A673 (cell line): ENCODE measurements around the gene TF. TPM values are rescaled to one million over a fixed set of nuclear protein-coding genes. Genes with fewer than 3 reads are reported as not detected.

Experiments used
- BruUV-seq: library from RNA; stranded (reverse); fragments of 400-500 nt; replicated peaks from 2 replicates; lab custom pipeline; 2021; lab: Mats Ljungman, UMichigan
- CTCF ChIA-PET: fragments of 300-600 bp; sonication (Branson Sonifier 250); formaldehyde crosslinking; loops from one replicate; lab custom pipeline; 2022; ENCODE audit warnings: antibody characterized with exemption; lab: Charles Lee
- POLR2A ChIA-PET: fragments of 300-600 bp; sonication (Branson Sonifier 250); formaldehyde crosslinking; loops from one replicate; lab custom pipeline; 2022; ENCODE audit warnings: antibody characterized with exemption; ENCODE audit not compliant: low non-redundant PET; lab: Charles Lee
- DNase-seq: peaks from one replicate; pipeline ENCODE4 v3.0.0-alpha.2; 2015; ENCODE audit warnings: low spot score
- H3K27ac ChIP-seq: fragments of 200-600 bp; sonication (generic); 2 replicates; pipeline ENCODE4 v1.5.1; 2016; ENCODE audit warnings: mixed run types, low read depth, mild to moderate bottlenecking, mixed read lengths, antibody characterized with exemption, low read length; ENCODE audit not compliant: poor library complexity, severe bottlenecking
- H3K27me3 ChIP-seq: fragments of 200-600 bp; sonication (generic); replicated peaks from 2 replicates; pipeline ENCODE4 v1.6.1; 2017; ENCODE audit warnings: mixed run types, low read depth, mild to moderate bottlenecking, mixed read lengths, antibody characterized with exemption, low read length; ENCODE audit not compliant: insufficient read depth, poor library complexity
- H3K36me3 ChIP-seq: fragments of 200-600 bp; sonication (generic); 2 replicates; pipeline ENCODE4 v1.6.1; 2016; ENCODE audit warnings: mixed run types, mild to moderate bottlenecking, mixed read lengths, antibody characterized with exemption, low read length; ENCODE audit not compliant: insufficient read depth, poor library complexity, severe bottlenecking
- H3K4me1 ChIP-seq: fragments of 200-600 bp; sonication (generic); 2 replicates; pipeline ENCODE4 v1.6.1; 2017; ENCODE audit warnings: mixed run types, mild to moderate bottlenecking, mixed read lengths, antibody characterized with exemption, low read length; ENCODE audit not compliant: insufficient read depth, poor library complexity, severe bottlenecking
- H3K4me3 ChIP-seq: fragments of 200-600 bp; sonication (generic); 2 replicates; pipeline ENCODE4 v1.5.1; 2016; ENCODE audit warnings: low read depth, mixed run types, mild to moderate bottlenecking, mixed read lengths, low read length; ENCODE audit not compliant: poor library complexity, severe bottlenecking
- H3K9me3 ChIP-seq: fragments of 200-600 bp; sonication (generic); 2 replicates; pipeline ENCODE4 v1.6.1; 2016; ENCODE audit warnings: mixed run types, low read depth, mild to moderate bottlenecking, mixed read lengths, antibody characterized with exemption, low read length; ENCODE audit not compliant: poor library complexity, severe bottlenecking
- EZH2 ChIP-seq: fragments of 200-600 bp; sonication (generic); IDR thresholded peaks from 2 replicates; pipeline ENCODE4 v1.6.1; 2017; ENCODE audit warnings: borderline replicate concordance, low read depth, mild to moderate bottlenecking, mixed read lengths, antibody characterized with exemption, low read length; ENCODE audit not compliant: poor library complexity, severe bottlenecking
- intact Hi-C: fragments of 100-400 bp; cut with micrococcal nuclease; formaldehyde crosslinking; loops from one replicate; pipeline ENCODE4 v1.10.0; 2022; ENCODE audit not compliant: unreplicated experiment
- total RNA-seq: library from RNA; stranded (reverse); gene quantifications from 2 replicates; pipeline ENCODE4 v1.2.3, GENCODE V29; 2021
- TF ChIP-seq, protein P1 (sequence below): fragments of 300-800, 200-600 bp; sonication (generic); conservative IDR thresholded peaks from 2 replicates; pipeline ENCODE4 v1.5.1; 2017; ENCODE audit warnings: low read depth, mild to moderate bottlenecking, antibody characterized with exemption, low read length, moderate library complexity, mixed read lengths

TF gene
- total RNA-seq, 1 experiment from 2014 or later = 0.11 TPM

GRCh38 chr3:133821767-133822638 lies 75.8 kb downstream of the TF start:
- no peak for DNase-seq
- H3K27me3 ChIP-seq = no peaks in the 10 kb centered on the region
- H3K4me1 ChIP-seq = no peaks in the 10 kb centered on the region
- CTCF ChIA-PET = no interaction called here
- H3K27ac ChIP-seq = no peak overlapping the region
- BruUV-seq = no TSS peak
- TF ChIP-seq, protein P1, sequence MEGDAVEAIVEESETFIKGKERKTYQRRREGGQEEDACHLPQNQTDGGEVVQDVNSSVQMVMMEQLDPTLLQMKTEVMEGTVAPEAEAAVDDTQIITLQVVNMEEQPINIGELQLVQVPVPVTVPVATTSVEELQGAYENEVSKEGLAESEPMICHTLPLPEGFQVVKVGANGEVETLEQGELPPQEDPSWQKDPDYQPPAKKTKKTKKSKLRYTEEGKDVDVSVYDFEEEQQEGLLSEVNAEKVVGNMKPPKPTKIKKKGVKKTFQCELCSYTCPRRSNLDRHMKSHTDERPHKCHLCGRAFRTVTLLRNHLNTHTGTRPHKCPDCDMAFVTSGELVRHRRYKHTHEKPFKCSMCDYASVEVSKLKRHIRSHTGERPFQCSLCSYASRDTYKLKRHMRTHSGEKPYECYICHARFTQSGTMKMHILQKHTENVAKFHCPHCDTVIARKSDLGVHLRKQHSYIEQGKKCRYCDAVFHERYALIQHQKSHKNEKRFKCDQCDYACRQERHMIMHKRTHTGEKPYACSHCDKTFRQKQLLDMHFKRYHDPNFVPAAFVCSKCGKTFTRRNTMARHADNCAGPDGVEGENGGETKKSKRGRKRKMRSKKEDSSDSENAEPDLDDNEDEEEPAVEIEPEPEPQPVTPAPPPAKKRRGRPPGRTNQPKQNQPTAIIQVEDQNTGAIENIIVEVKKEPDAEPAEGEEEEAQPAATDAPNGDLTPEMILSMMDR = no peak
- no peak for TF ChIP-seq EZH2
- H3K9me3 ChIP-seq = no peaks in the 10 kb centered on the region
- intact Hi-C loops = no loop called here
- POLR2A ChIA-PET = no interaction called here
- H3K4me3 ChIP-seq = no peak overlapping the region
- H3K36me3 ChIP-seq = peaks cover 31% of the 10 kb centered on the region

GRCh38 chr3:133824961-133825485 lies 78.8 kb downstream of the TF start:
- no TSS peak for BruUV-seq
- H3K27ac ChIP-seq = no peak overlapping the region
- H3K4me3 ChIP-seq = no peak overlapping the region
- intact Hi-C loops = no loop called here
- H3K27me3 ChIP-seq = no peaks in the 10 kb centered on the region
- TF ChIP-seq, protein P1 = no peak
- TF ChIP-seq EZH2 = no peak
- no peaks in the 10 kb centered on the region for H3K4me1 ChIP-seq
- ChIA-PET POLR2A (no interaction called here), CTCF (no interaction called here)
- H3K36me3 ChIP-seq = peaks cover 14% of the 10 kb centered on the region
- H3K9me3 ChIP-seq = no peaks in the 10 kb centered on the region
- no peak for DNase-seq

DNA sequence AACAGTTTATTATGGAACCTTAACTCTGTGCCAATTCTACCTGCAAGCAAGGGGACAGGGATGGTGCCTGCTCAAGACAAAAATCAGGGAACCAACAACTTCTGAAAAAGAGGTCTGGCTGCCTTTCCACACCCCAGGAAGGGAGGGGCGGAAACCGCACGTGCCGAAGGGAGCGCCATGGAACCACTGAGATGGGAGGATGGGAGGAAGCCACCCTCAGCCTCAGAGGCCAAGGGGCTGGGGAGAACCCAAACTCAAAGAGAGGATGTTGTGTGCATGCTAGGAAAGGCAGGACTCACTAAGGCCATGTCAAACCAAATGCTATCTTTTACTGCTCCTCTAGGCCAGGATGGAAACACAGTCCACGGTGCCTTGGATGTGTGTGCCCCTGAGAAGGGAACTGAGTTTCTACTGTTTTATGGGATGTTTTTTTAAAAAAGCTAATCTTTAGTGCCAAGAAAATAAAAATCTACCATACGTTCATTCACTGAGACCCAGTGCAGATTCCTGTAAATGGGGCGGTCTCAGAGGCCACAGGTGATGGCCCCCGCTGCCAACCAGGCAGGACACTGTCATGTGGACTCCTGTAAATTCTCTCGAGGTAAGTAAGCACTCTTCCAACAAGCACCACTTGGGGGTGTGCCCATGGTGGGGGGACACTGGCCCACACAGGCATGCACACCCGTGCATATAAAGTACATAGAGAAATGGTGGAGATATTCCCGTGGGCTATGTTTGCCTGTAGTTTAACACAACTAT lies 80.0 kb downstream of the TF start:
- ChIA-PET CTCF (no interaction called here), POLR2A (no interaction called here)
- H3K4me1 ChIP-seq = no peaks in the 10 kb centered on the region
- H3K27ac ChIP-seq = no peak overlapping the region
- DNase-seq = no peak
- intact Hi-C loops = no loop called here
- H3K36me3 ChIP-seq = peaks cover 4% of the 10 kb centered on the region
- H3K27me3 ChIP-seq = no peaks in the 10 kb centered on the region
- BruUV-seq = no TSS peak
- no peaks in the 10 kb centered on the region for H3K9me3 ChIP-seq
- H3K4me3 ChIP-seq = no peak overlapping the region
- TF ChIP-seq, protein P1 = no peak
- TF ChIP-seq EZH2 = no peak
